IMR-90 (cell line): ENCODE measurements around the gene SEC61B. TPM values are rescaled to one million over a fixed set of nuclear protein-coding genes. Genes with fewer than 3 reads are reported as not detected.

ENCODE experiments used
- ATAC-seq: fragments of 200-7000 bp; cut with Tn5 transposase; 2 replicates; pipeline ENCODE4 v1.9.1; 2020; ENCODE audit warnings: low read depth, mild to moderate bottlenecking, moderate library complexity
- Bru-seq: library from RNA; stranded (reverse); fragments of 400-500 nt; gene quantifications from one replicate; lab custom pipeline; 2021; lab: Mats Ljungman, UMichigan
- BruChase-seq, 2 experiments: library from RNA; stranded (reverse); fragments of 400-500 nt; gene quantifications; one replicate each; lab custom pipeline; 2021; lab: Mats Ljungman, UMichigan
- BruUV-seq: library from RNA; stranded (reverse); fragments of 400-500 nt; replicated peaks from 2 replicates; lab custom pipeline; 2021; lab: Mats Ljungman, UMichigan
- CTCF ChIA-PET: fragments of 300-600 bp; formaldehyde crosslinking; extraction: SDS; loops from one replicate; lab custom pipeline; 2021; ENCODE audit warnings: antibody characterized with exemption; lab: Yijun Ruan, JAX
- POLR2A ChIA-PET: fragments of 300-600 bp; sonication (Branson Sonifier 250); formaldehyde crosslinking; loops from one replicate; lab custom pipeline; 2022; ENCODE audit warnings: antibody characterized with exemption; ENCODE audit not compliant: unreplicated experiment; lab: Charles Lee
- DNase-seq: peaks from one replicate; pipeline ENCODE4 v3.0.0; 2013
- H2AFZ ChIP-seq: replicated peaks from 2 replicates; pipeline ENCODE3; 2013; ENCODE audit warnings: low read length, mild to moderate bottlenecking; ENCODE audit not compliant: poor library complexity
- H2AK5ac ChIP-seq: 2 replicates; pipeline ENCODE4 v1.6.1; 2013; ENCODE audit warnings: low read depth, low read length, inconsistent platforms
- H2AK9ac ChIP-seq: replicated peaks from 2 replicates; pipeline ENCODE3; 2013; ENCODE audit warnings: mild to moderate bottlenecking, low read depth, low read length, moderate library complexity; ENCODE audit not compliant: poor library complexity
- H2BK120ac ChIP-seq: 2 replicates; pipeline ENCODE4 v1.6.1; 2013; ENCODE audit warnings: low read depth, low read length, inconsistent platforms
- H2BK15ac ChIP-seq: 3 replicates; pipeline ENCODE4 v1.6.1; 2013; ENCODE audit warnings: low read depth, low read length, inconsistent platforms
- H2BK20ac ChIP-seq: 2 replicates; pipeline ENCODE4 v1.6.1; 2013; ENCODE audit warnings: low read depth, mild to moderate bottlenecking, inconsistent platforms, low read length, moderate library complexity
- H2BK5ac ChIP-seq: 2 replicates; pipeline ENCODE4 v1.6.1; 2013; ENCODE audit warnings: mild to moderate bottlenecking, low read depth, low read length, inconsistent platforms; ENCODE audit not compliant: poor library complexity, severe bottlenecking
- H3K14ac ChIP-seq: replicated peaks from 2 replicates; pipeline ENCODE4 v1.6.1; 2013; ENCODE audit warnings: low read depth, low read length, inconsistent platforms
- H3K18ac ChIP-seq: 2 replicates; pipeline ENCODE4 v1.6.1; 2013; ENCODE audit warnings: low read depth, low read length, control low read depth
- H3K23ac ChIP-seq: 2 replicates; pipeline ENCODE4 v1.6.1; 2013; ENCODE audit warnings: low read depth, low read length, inconsistent platforms
- H3K27ac ChIP-seq: 2 replicates; pipeline ENCODE4 v1.5.1; 2013; ENCODE audit warnings: mild to moderate bottlenecking, control low read depth, low read length; ENCODE audit not compliant: insufficient read depth
- H3K27me3 ChIP-seq: 2 replicates; pipeline ENCODE4 v1.6.1; 2013; ENCODE audit warnings: low read length; ENCODE audit not compliant: control insufficient read depth, insufficient read depth
- H3K36me3 ChIP-seq: 2 replicates; pipeline ENCODE4 v1.6.1; 2013; ENCODE audit warnings: low read length, mixed read lengths; ENCODE audit not compliant: control insufficient read depth, insufficient read depth
- H3K4ac ChIP-seq: 2 replicates; pipeline ENCODE4 v1.6.1; 2013; ENCODE audit warnings: low read depth, low read length, inconsistent platforms
- H3K4me1 ChIP-seq: 2 replicates; pipeline ENCODE4 v1.6.1; 2013; ENCODE audit warnings: low read length, mixed read lengths; ENCODE audit not compliant: control insufficient read depth, insufficient read depth
- H3K4me2 ChIP-seq: 2 replicates; pipeline ENCODE4 v1.6.1; 2013; ENCODE audit warnings: low read depth, mild to moderate bottlenecking, control low read depth, low read length, moderate library complexity
- H3K4me3 ChIP-seq: 2 replicates; pipeline ENCODE4 v1.5.1; 2013; ENCODE audit warnings: low read depth, mild to moderate bottlenecking, control low read depth, low read length, moderate library complexity; ENCODE audit not compliant: insufficient read depth
- H3K56ac ChIP-seq: 2 replicates; pipeline ENCODE4 v1.6.1; 2013; ENCODE audit warnings: low read length, inconsistent platforms; ENCODE audit not compliant: insufficient read depth; ENCODE audit errors: extremely low read depth
- H3K79me1 ChIP-seq, 2 experiments: 2 replicates each; pipeline ENCODE4 v1.6.1; 2013; ENCODE audit warnings: low read length in 2 of 2, inconsistent platforms in 1 of 2, low read depth in 1 of 2
- H3K9ac ChIP-seq: 2 replicates; pipeline ENCODE4 v1.6.1; 2013; ENCODE audit warnings: low read depth, low read length, control low read depth
- H3K9me1 ChIP-seq: 2 replicates; pipeline ENCODE4 v1.6.1; 2013; ENCODE audit warnings: low read length, inconsistent platforms; ENCODE audit not compliant: insufficient read depth
- H3K9me3 ChIP-seq: 2 replicates; pipeline ENCODE4 v1.6.1; 2013; ENCODE audit warnings: low read length; ENCODE audit not compliant: control insufficient read depth, insufficient read depth
- H4K20me1 ChIP-seq: 2 replicates; pipeline ENCODE4 v1.6.1; 2013; ENCODE audit warnings: low read length, inconsistent platforms; ENCODE audit not compliant: insufficient read depth
- H4K5ac ChIP-seq: 2 replicates; pipeline ENCODE4 v1.6.1; 2013; ENCODE audit warnings: mild to moderate bottlenecking, low read depth, low read length, control low read depth
- H4K8ac ChIP-seq, 2 experiments: 2 replicates each; pipeline ENCODE4 v1.6.1; 2013; ENCODE audit warnings: low read depth in 2 of 2, low read length in 2 of 2, control low read depth in 1 of 2, inconsistent platforms in 1 of 2
- H4K91ac ChIP-seq: 2 replicates; pipeline ENCODE4 v1.6.1; 2013; ENCODE audit warnings: low read depth, low read length, inconsistent platforms; ENCODE audit not compliant: insufficient read depth
- BHLHE40 ChIP-seq: fragments of 150-350 bp; IDR thresholded peaks from 2 replicates; pipeline ENCODE4 v1.6.1; 2016; ENCODE audit warnings: mild to moderate bottlenecking, low read depth, low read length
- CEBPB ChIP-seq: IDR thresholded peaks from 2 replicates; pipeline ENCODE4 v1.6.1; 2012; ENCODE audit warnings: low read depth, low read length, improper control_type of control experiment
- CHD1 ChIP-seq: IDR thresholded peaks from 2 replicates; pipeline ENCODE4 v1.6.1; 2012; ENCODE audit warnings: low read depth, low read length, improper control_type of control experiment
- CTCF ChIP-seq: conservative IDR thresholded peaks from 2 replicates; pipeline ENCODE4 v1.5.1; 2012; ENCODE audit warnings: mild to moderate bottlenecking, low read depth, low read length, improper control_type of control experiment
- ELK1 ChIP-seq: fragments of 150-350 bp; IDR thresholded peaks from 2 replicates; pipeline ENCODE4 v1.6.1; 2016; ENCODE audit warnings: low read depth, mild to moderate bottlenecking, low read length, moderate library complexity, borderline replicate concordance
- FOS ChIP-seq: fragments of 150-350 bp; IDR thresholded peaks from 2 replicates; pipeline ENCODE4 v1.6.1; 2016; ENCODE audit warnings: low read depth, low read length
- MAZ ChIP-seq: IDR thresholded peaks from 2 replicates; pipeline ENCODE4 v1.6.1; 2012; ENCODE audit warnings: low read depth, mild to moderate bottlenecking, low read length, improper control_type of control experiment, moderate library complexity, borderline replicate concordance
- MXI1 ChIP-seq: IDR thresholded peaks from 2 replicates; pipeline ENCODE4 v1.6.1; 2012; ENCODE audit warnings: low read depth, mild to moderate bottlenecking, low read length, moderate library complexity, borderline replicate concordance
- NFE2L2 ChIP-seq: fragments of 150-350 bp; IDR thresholded peaks from 2 replicates; pipeline ENCODE4 v1.6.1; 2016; ENCODE audit warnings: low read depth, mild to moderate bottlenecking, low read length
- RFX5 ChIP-seq: IDR thresholded peaks from 2 replicates; pipeline ENCODE4 v1.8.0; 2012; ENCODE audit warnings: low read depth, mild to moderate bottlenecking, low read length, moderate library complexity
- SMC3 ChIP-seq: fragments of 150-350 bp; IDR thresholded peaks from 2 replicates; pipeline ENCODE4 v1.6.1; 2016; ENCODE audit warnings: low read depth, mild to moderate bottlenecking, antibody characterized with exemption, low read length, moderate library complexity
- WGBS, 2 experiments: methylation state at CpG; one replicate each; pipeline versions ENCODE4 v1.1.5 to v1.1.7; 2013; ENCODE audit warnings: missing lambda C conversion rate in 2 of 2; ENCODE audit not compliant: insufficient read length in 1 of 2; ENCODE audit errors: extremely low coverage in 2 of 2; 5-methylcytosine and 5-hydroxymethylcytosine counted together
- dilution Hi-C: fragments of 300-500 bp; cut with HindIII; formaldehyde crosslinking; loops from one replicate; pipeline ENCODE4 v1.14.3; 2018; ENCODE audit warnings: low sequenced_read_pairs; ENCODE audit not compliant: unreplicated experiment
- in situ Hi-C: fragments of 300-500 bp; cut with MboI; formaldehyde crosslinking; loops from 3 replicates; pipeline ENCODE4 v1.14.3; 2019; ENCODE audit warnings: low sequenced_read_pairs, inconsistent platforms, mixed read lengths
- intact Hi-C: fragments of 100-400 bp; cut with micrococcal nuclease; formaldehyde crosslinking; loops from 2 replicates; pipeline ENCODE4 v1.10.0; 2022
- long read RNA-seq: library from polyadenylated mRNA; unstranded; transcript quantifications from one replicate; pipeline ENCODE4 v2.0.0, GENCODE V29; 2021; ENCODE audit not compliant: unreplicated experiment
- polyA plus RNA-seq, 3 experiments: library from polyadenylated mRNA; depleted of rRNA; stranded (reverse); fragments of >200 nt; gene quantifications; 2 replicates each; pipeline ENCODE4 v1.2.3, GENCODE V29; 2012; ENCODE audit warnings: low replicate concordance in 1 of 3
- total RNA-seq: library from RNA; depleted of rRNA; stranded (reverse); fragments of >200 nt; gene quantifications from 2 replicates; pipeline ENCODE4 v1.2.3, GENCODE V29; 2012; rRNA removed

The SEC61B gene
- 180 and 184 TPM in 2 replicates for total RNA-seq
- polyA plus RNA-seq (2012; rRNA removed) = 281 and 285 TPM in 2 replicates
- polyA plus RNA-seq (2012; cell fraction: cytosol; rRNA removed) = 432 and 436 TPM in 2 replicates
- polyA plus RNA-seq (2012; cell fraction: nucleus; rRNA removed; ENCODE audit: low replicate concordance) = 116 and 149 TPM in 2 replicates
- Bru-seq, nascent RNA = percentile 96 among the genes with signal in this experiment
- BruChase-seq, experiment 1, labeled RNA remaining after a 6-hour chase = percentile 83 among the genes with signal in this experiment
- percentile 79 among the genes with signal in this experiment for BruChase-seq, experiment 2, labeled RNA remaining after a 2-hour chase
- long read RNA-seq, transcript SEC61B-201 (4 exons, 545 nt) = major isoform, 105 of 120 reads
- long read RNA-seq, partial matches to known transcripts = 13 of 120 reads
- long read RNA-seq, other reads (novel, unspliced or antisense) = 2 of 120 reads

DNA sequence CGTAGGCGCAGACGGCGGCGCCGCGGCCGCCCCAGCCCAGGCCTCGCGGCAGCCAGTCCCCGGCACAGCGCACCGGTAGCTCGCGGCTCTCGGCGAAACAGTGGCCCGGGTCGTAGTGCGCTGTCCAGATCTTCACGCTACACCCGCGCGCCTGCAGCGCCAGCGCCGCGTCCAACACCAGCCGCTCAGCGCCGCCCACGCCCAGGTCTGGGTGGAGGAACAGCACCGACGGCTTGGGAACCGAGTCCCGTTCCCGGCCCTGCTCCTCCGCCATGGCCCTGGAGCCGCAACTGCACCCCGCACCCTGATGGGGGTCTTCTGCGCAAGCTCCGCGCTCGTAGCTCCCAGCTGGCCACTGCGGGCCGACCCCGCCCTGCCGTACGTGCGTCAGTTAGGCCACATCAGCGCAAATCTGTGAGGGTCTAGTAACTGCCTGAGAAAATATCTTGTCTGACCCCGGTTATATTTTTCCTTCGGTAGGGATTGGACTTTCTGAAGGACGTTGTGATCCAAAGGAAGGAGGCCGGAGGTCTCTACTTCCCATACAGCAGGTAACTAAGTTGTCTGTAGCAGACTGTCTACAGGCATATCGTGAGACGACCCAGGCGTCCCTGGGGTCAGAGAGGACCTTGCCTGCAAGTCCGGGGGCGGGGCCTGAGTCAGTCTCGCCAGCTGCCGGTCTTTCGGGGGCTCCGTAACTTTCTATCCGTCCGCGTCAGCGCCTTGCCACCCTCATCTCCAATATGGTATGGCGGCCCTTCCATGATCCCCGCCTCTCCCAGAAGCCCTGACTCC lies at the start of gene SEC61B, which contains the start of gene ALG2:
SEC61B (plus strand) TSS at position 662 of the 795 bp plus-strand sequence; CDS start at position 744, 82 bp downstream.
ALG2 (minus strand) TSS at position 322 of the 795 bp plus-strand sequence; CDS start at position 274, 48 bp downstream.
- ChIA-PET CTCF (interaction anchor here (0.5 to 2.4 kb wide), 4 partner anchors 11 to 697 kb away, joined by 3 to 12 read pairs (median 4); no protein-coding TSS in a partner anchor), POLR2A (no interaction called here)
- peak within 1 kb of the TSS; percentile 62 for H2AK5ac ChIP-seq
- peak within 1 kb of the TSS; percentile 98 for H3K27ac ChIP-seq
- no peaks in the 10 kb centered on the region for H3K9me3 ChIP-seq
- peak within 1 kb of the TSS; percentile 100 for H3K14ac ChIP-seq
- H2BK15ac ChIP-seq = peak within 1 kb of the TSS; percentile 99; the same call in 2 of the 3 replicates
- 1% methylated on average over 40 of the region's 70 CpGs; no CpG with 5 or more reads in 1 of the 2 experiments for WGBS, 2 experiments
- peak within 1 kb of the TSS; percentile 97 for H3K9ac ChIP-seq
- no peaks in the 10 kb centered on the region; the same call in none of the 2 replicates for H3K4me1 ChIP-seq
- ATAC-seq (peak; percentile 95), DNase-seq (peak; percentile 96)
- H3K56ac ChIP-seq = peak within 1 kb of the TSS; percentile 100
- peaks cover 17 to 76% of the 10 kb centered on the region in 2 experiments for H3K79me1 ChIP-seq
- peak within 1 kb of the TSS; percentile 96 for H2BK5ac ChIP-seq
- BruUV-seq = no TSS peak
- intact Hi-C loops (loop anchor here (2.0 to 10.0 kb wide), 5 partner anchors 37 to 599 kb away; partner anchors contain the start of gene NR4A3), in situ Hi-C loops (no loop called here), dilution Hi-C loops (no loop called here)
- H3K9me1 ChIP-seq = no peaks in the 10 kb centered on the region; the same call in 1 of the 2 replicates
- H3K4me2 ChIP-seq = peak within 1 kb of the TSS; percentile 97
- peak within 1 kb of the TSS; percentile 96 for H4K5ac ChIP-seq
- peak within 1 kb of the TSS; percentile 79 to 99 for H4K8ac ChIP-seq
- H4K20me1 ChIP-seq = peaks cover 66% of the 10 kb centered on the region
- peak within 1 kb of the TSS; percentile 100 for H4K91ac ChIP-seq
- H2BK120ac ChIP-seq = peak within 1 kb of the TSS; percentile 100
- H3K4ac ChIP-seq = peak within 1 kb of the TSS; percentile 99
- peak within 1 kb of the TSS; percentile 100 for H3K23ac ChIP-seq
- H3K4me3 ChIP-seq = peak within 1 kb of the TSS; percentile 92
- no peaks in the 10 kb centered on the region for H3K27me3 ChIP-seq
- peak within 1 kb of the TSS; percentile 90 for H2AK9ac ChIP-seq
- H2BK20ac ChIP-seq = peak within 1 kb of the TSS; percentile 99
- peak within 1 kb of the TSS; percentile 98 for H3K18ac ChIP-seq
- peak within 1 kb of the TSS; percentile 97 for H2AFZ ChIP-seq
- peaks cover 20% of the 10 kb centered on the region for H3K36me3 ChIP-seq
- TF ChIP-seq CHD1 (no peak; the same call in 1 of the 2 replicates), MAZ (peak; percentile 87; the same call in 1 of the 2 replicates), SMC3 (no peak), MXI1 (peak; percentile 61; the same call in 1 of the 2 replicates), BHLHE40 (no peak), RFX5 (no peak), FOS (no peak), NFE2L2 (no peak), CEBPB (no peak), CTCF (no peak), ELK1 (no peak)
